Activated T-helper 1 cell treated with Interleukin-2 at 50 U/mL for 16 hours (primary cell): ENCODE results near the gene CACNA1C.

Experiments used
- DNase-seq: peaks from one replicate; pipeline ENCODE4 v3.0.0-alpha.2; 2020; ENCODE audit warnings: low read depth

CACNA1C gene

DNA sequence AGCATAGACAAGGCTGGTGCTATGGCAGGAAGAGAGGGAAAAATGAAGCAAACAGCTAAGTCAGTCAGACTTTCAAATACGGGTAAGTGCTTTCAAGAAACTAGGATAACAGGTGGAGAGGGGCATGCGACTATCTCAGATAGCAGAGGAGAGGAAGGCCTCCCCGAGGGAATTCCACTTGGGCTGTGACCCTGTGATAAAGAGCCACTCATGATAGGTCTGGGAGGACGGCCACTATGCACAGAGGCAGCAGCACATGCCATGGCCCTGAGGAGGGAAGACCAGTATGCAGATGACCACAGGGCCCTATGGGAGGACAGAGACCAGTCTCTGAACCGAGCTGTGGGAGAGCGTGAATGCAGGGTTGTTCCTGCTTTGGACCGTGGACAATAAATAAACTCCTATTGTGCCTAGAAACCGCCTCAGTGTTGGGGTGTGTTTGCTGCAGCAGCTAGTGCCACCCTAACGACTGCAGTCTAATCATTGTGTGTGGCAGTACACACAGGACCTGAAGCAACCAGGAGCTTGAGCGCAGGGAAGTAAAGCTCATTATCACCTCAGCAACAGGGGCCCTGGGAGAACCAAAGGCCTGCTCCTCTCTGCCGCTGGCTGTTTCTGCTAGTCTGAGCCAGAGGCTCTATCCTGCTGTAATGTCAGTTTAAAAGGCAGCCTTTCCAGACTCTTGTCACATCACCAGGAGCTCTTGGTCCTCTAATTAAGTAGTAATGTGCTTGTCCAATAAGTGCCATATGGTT, 119.1 kb downstream of the CACNA1C start:
- no peak for DNase-seq

DNA sequence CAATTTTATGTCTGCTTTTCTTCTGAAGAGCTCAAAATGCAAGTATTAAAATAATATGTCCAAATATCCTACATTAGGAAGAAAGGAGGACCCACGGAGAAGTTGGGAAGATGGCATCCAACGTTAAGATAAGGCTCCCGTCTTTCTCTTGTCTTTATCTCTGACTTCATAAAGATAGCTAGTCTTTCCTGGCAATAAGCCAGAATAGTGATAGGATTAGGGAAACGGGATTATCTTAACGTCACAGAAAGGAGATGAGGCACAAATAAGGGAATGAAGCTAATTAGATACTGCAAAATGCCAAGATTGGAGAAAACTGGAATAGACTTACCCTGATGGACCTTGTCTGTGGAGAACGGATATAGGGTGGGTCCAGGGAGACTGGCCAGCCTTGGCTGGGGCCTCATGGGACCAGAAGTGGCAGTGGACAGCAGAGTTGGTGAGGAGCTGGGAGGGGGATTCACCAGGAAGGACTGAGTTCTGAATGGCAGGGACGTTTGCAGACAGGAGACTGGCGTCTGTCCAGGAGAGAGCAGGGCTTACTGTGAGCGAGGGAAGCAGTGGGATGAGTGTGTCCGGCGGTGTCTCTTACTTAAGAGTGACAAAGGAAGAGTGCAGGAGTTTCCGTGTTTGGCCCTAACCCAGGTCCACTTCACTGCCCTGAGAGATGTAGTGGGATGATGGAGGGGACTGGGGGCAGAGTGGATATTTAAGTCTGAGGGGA, 119.9 kb downstream of the CACNA1C start:
- DNase-seq: no peak

DNA sequence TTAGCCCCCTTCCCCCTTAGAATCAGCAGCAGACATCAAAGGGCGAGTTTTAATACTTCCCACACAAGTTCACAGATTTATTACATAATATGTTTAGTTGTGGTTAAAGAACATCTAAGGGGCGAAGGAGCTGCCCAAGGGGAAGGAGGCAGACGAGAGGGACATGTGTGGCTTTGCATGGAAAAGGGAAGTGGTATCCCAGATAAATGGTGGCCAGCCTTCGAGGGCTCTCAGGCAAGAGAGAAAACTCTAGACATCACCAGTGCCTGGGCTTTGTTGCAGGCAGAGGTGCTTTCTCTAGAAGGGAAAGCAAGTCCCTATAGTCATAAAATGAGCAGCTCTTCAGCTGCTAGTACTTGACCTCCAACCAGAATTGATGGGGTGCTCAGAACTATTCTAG, 121.2 kb downstream of the CACNA1C start:
- no peak for DNase-seq

DNA sequence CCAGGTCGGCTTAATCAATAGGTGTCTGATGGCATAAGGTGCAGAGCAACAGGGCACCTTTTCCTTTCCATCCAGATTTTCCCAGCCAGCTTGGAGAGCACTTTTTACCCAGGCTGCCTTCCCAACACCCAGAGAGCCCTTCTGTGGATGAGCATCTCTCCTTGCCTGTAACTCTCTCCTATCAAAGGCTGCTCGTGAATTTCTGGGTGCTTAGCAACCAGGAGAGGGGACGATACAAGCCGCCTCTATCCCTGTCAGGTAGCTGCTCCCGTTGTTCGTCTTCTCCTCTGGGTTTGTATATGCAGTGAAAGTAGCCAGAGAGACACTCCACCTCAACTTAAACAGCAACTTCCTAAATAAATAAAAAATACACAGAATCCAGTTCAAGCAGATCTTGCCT, 124.2 kb downstream of the CACNA1C start:
- DNase-seq: no peak

DNA sequence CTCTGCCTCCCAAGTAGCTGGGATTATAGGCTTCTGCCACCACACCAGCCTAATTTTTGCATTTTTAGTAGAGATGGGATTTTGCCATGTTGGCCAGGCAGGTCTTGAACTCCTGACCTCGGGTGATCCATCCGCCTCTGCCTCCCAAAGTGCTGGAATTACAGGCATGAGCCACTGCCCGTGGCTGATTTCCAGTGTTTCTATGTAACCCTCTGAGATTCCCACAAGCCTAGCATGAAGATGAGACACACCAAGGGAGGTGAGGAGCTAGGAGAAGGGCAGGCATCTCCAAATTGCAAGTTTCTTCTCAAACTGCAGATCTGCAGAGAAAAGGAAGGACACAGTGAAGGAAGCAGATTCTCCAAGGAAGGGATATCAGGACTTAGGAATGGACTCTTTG, 125.0 kb downstream of the CACNA1C start:
- no peak for DNase-seq

DNA sequence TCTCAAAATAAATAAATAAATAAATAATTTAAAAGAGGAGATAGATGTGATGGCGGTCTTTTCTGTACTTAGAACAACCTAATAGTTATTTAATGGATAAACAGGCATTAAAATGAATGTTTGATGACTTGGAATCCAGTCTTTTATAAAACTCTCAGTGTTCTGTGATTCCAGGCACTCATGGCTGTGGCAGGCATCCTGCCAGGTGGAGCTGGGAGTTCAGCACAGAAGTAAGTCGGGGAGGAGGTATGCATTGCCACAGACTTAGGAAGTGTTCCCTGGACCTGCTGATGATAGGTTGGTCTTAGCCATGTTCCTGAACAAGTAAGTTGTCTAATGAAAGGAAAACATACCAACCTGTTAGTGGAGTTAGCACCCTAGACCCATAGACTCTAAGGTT, 126.3 kb downstream of the CACNA1C start:
- no peak for DNase-seq

DNA sequence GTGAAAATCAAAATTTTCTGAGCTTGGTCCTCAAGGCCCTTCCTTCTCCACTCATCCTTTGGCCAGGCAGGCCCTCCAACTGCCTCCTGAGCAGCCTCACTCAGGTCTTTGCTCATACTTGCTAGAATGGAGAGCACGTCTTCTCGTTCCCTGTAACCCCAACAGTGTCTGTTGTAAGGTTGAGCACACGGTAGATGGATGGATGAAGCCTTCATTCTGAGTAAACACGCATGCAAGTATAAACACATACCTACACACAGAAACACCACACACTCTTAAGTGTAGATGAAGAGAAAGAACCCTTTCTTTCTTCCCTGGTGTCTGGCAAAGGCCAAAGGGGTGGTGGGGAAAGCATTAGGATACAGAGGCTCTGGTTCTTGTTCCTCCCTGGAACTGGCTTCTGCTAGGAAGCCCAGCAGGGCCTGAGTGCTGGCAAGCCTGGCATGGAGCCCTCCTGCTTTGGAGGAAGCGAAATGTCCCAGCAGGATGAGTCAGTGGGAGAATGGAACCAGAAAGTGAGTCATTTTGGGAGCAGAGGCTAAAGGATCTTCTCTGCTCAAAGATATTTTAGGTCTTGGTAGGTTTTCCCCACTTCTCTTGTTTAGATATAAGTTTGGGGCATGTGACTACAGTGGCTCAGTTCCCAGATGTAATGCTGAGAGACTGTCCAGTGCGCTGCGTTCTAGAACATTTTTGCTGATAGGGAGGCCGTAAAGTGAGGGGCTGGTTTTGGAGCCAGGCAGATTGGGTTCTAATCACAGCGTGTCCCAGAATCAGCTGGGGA, 127.4 kb downstream of the CACNA1C start:
- DNase-seq: no peak

DNA sequence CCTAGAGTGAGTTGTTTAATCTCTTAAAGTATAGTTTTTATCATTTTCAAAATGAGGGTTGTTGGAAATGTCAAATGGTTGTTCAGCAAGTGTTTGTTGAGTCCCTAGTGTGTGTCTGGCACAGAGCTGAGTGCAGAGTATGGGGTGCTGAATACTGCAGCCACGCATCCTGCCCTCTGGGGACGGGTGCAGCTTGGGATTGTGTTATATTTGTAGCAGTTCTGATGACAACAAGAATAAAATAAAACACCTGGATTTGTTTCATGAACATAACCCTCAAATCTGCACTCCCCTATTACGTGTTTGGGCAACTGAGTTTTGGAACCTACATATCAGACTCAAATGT, 127.9 kb downstream of the CACNA1C start:
- no peak for DNase-seq

DNA sequence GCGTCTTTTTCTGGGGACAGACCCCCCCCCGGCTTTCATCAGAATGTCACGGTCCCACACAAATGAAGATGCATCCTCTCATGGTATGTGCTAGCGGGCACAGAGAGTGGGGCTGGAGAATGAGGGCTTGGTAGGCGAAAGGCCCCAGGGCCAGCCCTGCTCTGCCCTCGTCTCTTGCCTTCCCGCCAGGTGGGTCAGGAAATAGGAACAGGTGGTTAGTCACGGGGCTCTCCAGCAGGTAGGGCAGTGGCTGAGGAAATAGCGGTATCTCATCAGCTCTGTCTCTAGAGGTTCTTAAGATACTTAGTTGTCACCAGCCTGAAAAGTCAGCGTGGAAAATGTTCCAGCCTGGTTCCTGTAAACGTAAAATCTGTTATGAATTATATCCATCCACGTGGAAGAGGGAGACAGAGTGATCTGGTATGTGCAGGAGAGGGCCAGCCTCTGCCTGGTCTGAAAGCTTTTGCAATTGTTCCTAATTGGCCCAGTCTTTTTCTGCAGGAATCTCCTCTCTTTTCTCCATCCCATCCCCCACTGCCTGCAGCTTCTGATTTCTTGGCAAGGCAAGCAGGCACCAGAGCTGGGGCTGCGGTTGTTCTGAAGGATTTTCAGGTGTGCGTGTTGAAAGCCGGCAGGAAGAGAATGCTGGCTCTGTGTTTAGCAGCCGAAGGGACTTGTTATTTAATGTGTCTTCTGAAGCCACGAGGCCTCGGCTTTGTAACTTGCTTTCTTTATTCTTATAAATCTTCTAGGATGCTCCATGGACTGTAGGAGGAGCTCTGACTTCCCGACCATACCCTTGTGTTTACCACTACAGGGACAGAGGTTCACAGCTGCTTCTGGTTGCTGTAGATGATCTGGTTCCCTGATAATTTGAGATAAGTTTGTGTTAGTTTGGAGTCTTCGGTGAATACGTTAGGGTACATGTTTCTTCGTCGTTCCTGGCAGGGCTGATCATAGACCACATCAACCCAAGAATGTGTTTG, 131.1 kb downstream of the CACNA1C start:
- DNase-seq: no peak

DNA sequence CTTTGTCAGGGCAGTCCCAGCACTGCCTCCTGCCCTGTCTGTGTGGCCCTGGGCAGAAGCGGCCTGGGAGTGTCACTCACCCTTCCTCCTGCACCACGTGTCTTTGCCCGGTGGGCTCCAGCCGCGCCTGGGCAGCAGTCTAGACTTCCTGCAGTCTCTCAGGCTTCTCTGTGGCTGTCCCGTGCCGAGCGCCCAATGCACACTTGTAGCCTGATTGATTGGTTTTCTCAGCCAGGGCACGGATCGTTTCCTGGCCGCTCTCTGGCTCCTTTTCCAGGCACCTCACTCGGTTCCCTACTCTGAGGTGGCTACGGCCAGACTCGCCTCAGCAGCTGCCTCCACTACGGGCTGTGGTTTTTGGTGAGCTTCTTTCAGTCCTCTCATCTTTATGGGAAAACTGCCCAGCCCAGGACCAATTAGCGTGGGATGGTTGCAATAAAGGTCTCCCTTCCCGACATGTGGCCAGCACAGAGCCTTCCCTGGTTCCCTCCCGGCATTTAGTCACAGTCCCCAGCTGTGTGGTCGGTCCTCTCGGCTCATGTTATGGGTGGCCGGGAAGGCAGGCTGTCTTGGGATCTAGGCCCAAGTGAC, 133.1 kb downstream of the CACNA1C start:
- DNase-seq: no peak

DNA sequence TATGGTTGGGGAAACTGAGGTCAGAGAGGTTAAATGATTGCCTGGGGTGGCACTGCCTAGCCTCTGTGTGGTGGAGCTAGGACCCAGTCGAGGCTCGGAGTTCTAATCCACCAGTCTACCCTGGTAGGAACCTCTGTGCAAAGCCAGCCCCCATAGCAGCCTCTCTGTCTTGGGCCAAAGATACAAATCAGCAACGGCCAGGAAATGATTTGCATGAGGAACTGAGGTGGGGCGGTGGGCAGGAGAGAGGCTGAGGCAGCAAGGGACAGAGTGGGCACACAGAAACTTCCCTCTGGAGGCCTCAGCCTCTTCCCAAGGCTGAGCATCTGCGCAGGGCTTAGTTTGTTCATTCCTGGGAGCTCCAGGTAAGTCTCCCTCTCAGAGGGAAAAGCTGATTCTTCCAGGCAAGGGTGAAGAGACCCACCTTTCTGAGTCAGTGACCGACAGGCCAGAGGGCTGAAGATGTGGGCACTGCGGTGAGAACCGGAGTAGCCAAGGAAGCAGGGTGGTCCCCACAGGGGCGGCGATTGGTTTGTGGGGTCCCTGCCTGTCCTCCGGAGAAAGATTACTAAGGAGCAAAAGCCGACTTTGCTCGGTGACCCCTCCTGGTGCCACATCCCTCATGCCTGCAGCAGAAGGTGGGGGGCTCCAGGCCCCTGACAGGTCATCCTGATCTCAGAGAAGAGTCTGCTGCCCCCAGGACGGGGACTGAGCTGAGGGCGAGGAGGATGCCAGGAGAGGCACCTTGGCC, 134.6 kb downstream of the CACNA1C start:
- DNase-seq: no peak

DNA sequence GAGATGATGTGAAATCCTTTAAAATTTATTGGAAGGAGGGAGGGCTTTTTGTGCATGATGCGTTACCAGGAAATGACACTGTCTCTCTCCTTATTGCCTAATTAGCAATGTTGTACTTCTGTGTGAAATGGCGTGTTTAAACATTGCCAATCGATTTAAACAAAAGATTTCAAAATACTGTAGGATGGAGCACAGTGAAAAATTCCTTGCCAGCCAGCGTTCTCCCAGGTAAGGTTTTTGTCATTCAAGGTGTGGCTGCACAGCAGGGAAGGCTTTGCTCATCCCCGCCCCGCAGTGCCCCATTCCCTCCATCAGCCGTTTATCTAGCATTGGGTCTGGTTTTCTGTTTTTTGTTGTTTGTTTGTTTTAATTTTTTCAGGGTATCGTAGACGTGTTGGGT, 137.3 kb downstream of the CACNA1C start:
- DNase-seq: no peak

DNA sequence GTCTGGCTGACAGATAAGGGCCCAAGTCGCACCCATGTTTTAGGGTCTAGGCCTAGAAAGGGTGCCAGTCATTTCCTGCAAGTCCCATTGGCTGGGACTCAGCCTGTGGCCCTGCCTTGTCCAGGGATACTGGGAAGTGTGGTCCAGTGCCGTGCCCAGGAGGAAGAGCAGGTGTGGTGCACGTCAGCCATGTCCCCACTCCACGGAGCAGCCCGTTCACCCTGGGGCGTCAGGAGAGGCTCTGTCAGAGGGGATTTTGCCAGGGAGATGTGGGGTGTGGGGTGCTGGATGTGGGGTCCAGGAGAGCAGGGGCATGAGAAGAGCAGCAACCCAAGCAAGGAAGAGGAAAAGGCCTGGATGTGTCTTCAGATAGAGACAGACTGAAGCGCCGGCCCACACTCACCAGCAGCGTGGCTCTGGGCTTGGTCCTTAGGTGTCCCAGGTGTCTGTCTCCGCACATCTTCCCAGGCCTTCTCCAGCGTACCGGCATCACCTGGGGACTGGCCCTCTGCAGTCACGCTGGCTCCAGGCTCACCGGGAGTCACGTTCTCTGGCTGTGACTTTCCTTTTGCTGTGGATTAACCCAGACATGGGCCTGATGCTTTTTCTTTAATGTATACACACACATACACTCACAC, 138.2 kb downstream of the CACNA1C start:
- DNase-seq: no peak

DNA sequence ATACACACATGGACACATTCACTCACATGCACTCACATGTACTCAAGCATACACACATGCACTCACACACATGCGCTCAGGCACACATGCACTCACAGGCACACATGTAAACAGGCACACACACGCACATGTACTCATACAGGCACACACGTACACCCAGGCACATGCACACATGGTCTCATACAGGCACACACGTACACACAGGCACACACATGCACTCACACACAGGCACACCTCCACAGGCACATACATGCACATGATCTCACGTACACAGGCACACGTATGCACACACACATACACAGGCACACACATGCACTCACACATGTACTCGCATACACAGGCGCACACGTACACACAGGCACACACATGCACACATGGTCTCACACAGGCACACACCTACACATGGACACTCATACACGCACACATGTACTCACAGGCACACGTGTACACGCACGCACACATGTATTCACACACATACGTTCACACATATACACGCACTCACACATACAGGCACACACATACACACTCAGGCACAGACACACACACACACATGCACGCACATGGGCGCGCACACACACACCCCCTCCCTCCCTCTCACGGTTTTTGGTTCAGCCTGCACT, 138.9 kb downstream of the CACNA1C start:
- no peak for DNase-seq

DNA sequence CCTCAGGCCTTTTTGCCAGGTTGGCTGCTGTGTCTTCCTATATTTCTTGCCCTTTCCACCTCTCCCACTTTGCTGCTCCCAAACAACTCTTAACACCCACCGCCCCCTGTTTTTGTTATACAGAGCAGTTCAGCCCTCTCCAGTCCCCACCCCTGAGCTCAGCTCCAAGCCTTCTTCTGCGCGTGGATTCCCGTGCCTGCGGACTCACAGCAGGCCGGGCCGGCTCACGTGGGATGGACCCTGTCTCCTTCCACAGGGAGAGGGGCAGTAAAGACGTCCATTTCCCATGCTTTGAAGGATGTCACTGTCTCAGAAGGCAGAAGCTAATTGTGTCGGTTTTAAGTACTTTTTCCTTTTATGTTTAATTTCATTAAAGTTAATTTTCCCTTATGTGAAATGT, 139.4 kb downstream of the CACNA1C start:
- DNase-seq: no peak

DNA sequence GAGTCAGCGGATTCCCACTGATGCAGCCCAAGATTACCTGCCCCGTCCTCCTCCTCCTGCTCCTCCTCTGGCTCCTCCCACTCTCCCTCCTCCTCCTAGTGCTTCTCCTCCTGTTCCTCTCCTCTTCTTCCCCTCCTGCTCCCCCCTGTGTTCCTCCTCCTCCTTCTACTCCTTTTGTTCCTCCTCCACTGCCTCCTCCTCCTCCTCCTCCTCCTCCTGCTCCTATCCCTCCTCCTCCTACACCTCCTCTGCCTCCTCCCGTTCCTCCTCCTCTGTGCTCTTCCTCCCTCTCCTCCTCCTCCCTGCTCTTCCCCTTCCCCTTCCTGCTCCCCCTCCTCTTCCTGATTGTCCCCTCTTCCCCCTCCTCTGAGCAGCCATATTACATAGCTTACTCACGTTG, 141.3 kb downstream of the CACNA1C start:
- DNase-seq: no peak

DNA sequence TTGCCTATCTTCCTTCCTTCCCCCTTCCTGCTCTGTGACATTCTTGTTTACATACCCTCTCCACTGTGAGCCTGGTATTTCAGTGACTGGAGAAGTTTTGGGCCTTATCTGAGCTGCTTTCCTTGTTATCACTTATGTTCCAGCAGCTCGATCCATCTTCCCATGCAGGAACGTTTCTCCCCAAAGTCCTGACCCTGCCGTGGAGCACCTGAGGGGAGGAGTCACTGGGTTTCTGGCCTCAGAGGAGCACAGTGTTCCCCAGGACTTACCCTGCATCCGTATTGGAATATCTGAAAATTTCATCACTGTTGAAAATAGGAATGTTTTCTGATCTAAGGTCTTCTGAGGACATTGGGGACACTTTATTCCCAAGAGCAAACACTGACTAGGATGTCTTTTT, 141.8 kb downstream of the CACNA1C start:
- DNase-seq: no peak

DNA sequence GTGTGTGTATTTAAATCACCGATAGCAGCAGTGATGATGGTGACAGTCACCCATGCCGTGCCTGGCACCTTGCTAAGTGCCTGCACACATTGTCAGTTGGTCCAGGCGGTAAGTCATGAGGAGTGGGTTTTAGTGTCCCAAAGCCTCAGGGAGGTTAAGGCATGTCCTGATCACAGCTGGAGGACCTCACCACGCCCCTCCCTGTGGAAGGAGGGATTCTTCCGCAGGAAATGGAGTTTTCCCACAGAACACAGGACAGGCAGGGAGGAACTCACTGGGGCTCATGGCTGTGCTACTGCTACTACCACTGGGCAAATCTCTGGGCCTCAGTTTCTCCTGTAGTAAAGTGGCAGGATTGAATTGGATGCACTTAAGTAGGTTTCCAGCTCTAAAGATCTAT, 142.3 kb downstream of the CACNA1C start:
- no peak for DNase-seq

DNA sequence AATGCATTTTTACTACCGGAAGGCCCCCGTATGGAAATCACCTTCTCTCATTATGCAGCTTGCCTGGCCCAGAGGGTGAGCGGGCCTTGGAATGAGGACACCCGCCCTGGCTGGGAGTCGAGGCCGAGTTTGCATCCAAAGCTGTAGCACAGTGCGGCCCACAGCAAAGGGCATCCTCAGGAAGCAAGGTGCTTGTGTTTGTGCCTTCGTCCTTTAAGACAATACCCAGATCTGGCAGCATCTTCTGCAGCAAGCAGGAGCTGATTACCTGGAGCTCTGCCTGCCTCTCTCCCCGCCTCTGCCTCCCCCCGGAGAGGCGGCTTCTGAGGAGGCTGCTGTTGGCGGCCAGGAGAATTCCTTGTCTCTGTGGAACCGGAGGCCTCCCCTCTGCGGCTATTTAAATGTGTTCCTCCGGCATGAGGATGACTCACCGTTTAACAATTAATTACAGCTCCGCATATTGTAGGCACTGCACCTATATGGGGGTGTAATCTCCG, 145.3 kb downstream of the CACNA1C start:
- DNase-seq: no peak

DNA sequence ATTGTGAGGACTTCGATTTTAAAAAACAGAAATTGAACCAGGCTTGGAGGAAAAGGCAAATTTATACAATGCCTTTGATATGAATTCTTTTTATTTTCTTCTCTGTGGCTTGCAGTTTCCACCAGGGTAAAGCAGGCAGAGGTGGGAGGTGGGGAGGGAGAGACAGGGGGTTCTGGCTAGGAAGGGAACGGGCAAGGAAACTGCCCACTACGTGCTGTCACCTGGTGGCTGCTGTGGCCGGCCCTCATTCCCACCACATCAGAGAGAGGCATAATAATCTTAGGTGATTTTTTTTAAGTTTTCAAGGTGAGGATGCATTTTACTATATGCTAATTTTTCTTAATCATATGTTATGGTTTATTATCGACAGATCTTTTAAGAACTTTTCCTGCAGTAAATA, 145.8 kb downstream of the CACNA1C start:
- DNase-seq: no peak
